Heart left ventricle (tissue), 13 donors: ENCODE measurements around the gene NISCH.

ENCODE experiments used
- POLR2A ChIP-seq, 2 donors: fragments of 450-650 bp; IDR thresholded peaks; one replicate each; pipeline ENCODE4 v1.6.1; 2017; ENCODE audit warnings: antibody characterized with exemption in 2 of 2, mild to moderate bottlenecking in 2 of 2, moderate library complexity in 2 of 2
- TF ChIP-seq, protein P1 (sequence below), 12 donors: fragments of 200-600 bp; sonication (generic) in 4 of 12; IDR thresholded peaks; one replicate each; pipeline versions ENCODE4 v1.5.0 to v1.8.0; 2018 to 2022; ENCODE audit warnings: antibody characterized with exemption in 12 of 12, mild to moderate bottlenecking in 5 of 12
- donor health status: ischemic (EF 13 %, LVEDD 7.1; RV severe dilation, severe dysfunction).
- donor health status: DM: no; HTN: yes; CAD: no.
- donor health status: DM: no; HTN: no; CAD: no.
- donor health status: ischemic (EF 25% LVEDD 6.9; RV normal size, moderate dysfunction).
- donor health status: ischemic (EF 25% LVEDD 5.7; RV mildly dilated, moderate dysfunction).
- donor health status: ischemic (EF 35%, LVEDD 5.7; RV mildly dilated, moderate dysfunction).
- donor health status: nonischemic (EF 11% LVEDD 7.7; RV severe dilation, severe dysfunction).
- donor health status: DM: yes; HTN: yes; CAD: no.
- donor health status: PGD.
- donor health status: ischemic (EF 29% LVEDD 5.4; RV normal size, mild dysfunction).
- donor health status: nonischemic (EF 23%, LVEDD 6.1; RV moderate dilation, normal function).

GRCh38 chr3:52490035-52490938, 34.9 kb downstream of the NISCH start:
- TF ChIP-seq POLR2A (IDR thresholded peaks at IDR 0.05): no peak
- TF ChIP-seq, protein P1, sequence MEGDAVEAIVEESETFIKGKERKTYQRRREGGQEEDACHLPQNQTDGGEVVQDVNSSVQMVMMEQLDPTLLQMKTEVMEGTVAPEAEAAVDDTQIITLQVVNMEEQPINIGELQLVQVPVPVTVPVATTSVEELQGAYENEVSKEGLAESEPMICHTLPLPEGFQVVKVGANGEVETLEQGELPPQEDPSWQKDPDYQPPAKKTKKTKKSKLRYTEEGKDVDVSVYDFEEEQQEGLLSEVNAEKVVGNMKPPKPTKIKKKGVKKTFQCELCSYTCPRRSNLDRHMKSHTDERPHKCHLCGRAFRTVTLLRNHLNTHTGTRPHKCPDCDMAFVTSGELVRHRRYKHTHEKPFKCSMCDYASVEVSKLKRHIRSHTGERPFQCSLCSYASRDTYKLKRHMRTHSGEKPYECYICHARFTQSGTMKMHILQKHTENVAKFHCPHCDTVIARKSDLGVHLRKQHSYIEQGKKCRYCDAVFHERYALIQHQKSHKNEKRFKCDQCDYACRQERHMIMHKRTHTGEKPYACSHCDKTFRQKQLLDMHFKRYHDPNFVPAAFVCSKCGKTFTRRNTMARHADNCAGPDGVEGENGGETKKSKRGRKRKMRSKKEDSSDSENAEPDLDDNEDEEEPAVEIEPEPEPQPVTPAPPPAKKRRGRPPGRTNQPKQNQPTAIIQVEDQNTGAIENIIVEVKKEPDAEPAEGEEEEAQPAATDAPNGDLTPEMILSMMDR (IDR thresholded peaks at IDR 0.05): no peak
